H1 (cell line): ENCODE data around the gene LCP1. TPM values are rescaled to one million over a fixed set of nuclear protein-coding genes. Genes with fewer than 3 reads are reported as not detected.

Source experiments
- CTCF ChIA-PET: fragments of 300-600 bp; sonication (Branson Sonifier 250); formaldehyde crosslinking; loops from one replicate; lab custom pipeline; 2021; ENCODE audit not compliant: partially characterized antibody; lab: Charles Lee
- POLR2A ChIA-PET: fragments of 300-600 bp; sonication (Branson Sonifier 250); formaldehyde crosslinking; loops from one replicate; lab custom pipeline; 2021; ENCODE audit warnings: inconsistent platforms; ENCODE audit not compliant: partially characterized antibody; lab: Charles Lee
- DNase-seq, 2 experiments: peaks; one replicate each; pipeline versions ENCODE4 v3.0.0 to v3.0.0-alpha.2; 2010 to 2022; ENCODE audit warnings: low spot score in 2 of 2, low read depth in 1 of 2, mixed read lengths in 1 of 2
- FAIRE-seq: peaks from 2 replicates; lab custom pipeline; 2011; peaks lifted over from hg19 to GRCh38; lab: Jason Lieb, UNC
- H2AFZ ChIP-seq: 2 replicates; pipeline ENCODE4 v1.8.1; 2012; ENCODE audit warnings: low read length, inconsistent platforms
- H2AK5ac ChIP-seq: 2 replicates; pipeline ENCODE4 v1.6.1; 2013; ENCODE audit warnings: low read depth, low read length
- H2BK120ac ChIP-seq: replicated peaks from 2 replicates; pipeline ENCODE3; 2013; ENCODE audit warnings: low read depth, low read length, inconsistent platforms
- H2BK12ac ChIP-seq: 2 replicates; pipeline ENCODE4 v1.6.1; 2013; ENCODE audit warnings: low read depth, low read length
- H2BK15ac ChIP-seq: 2 replicates; pipeline ENCODE4 v1.6.1; 2013; ENCODE audit warnings: low read length
- H2BK20ac ChIP-seq: 2 replicates; pipeline ENCODE4 v1.6.1; 2013; ENCODE audit warnings: low read length
- H2BK5ac ChIP-seq: 2 replicates; pipeline ENCODE4 v1.6.1; 2013; ENCODE audit warnings: low read depth, low read length
- H3K14ac ChIP-seq: 2 replicates; pipeline ENCODE4 v1.6.1; 2013; ENCODE audit warnings: inconsistent platforms; ENCODE audit not compliant: insufficient read length
- H3K18ac ChIP-seq: 2 replicates; pipeline ENCODE4 v1.6.1; 2013; ENCODE audit warnings: low read length; ENCODE audit errors: extremely low read depth
- H3K23ac ChIP-seq: 2 replicates; pipeline ENCODE4 v1.6.1; 2013; ENCODE audit warnings: inconsistent platforms; ENCODE audit not compliant: insufficient read length
- H3K23me2 ChIP-seq: 2 replicates; pipeline ENCODE4 v1.6.1; 2013; ENCODE audit warnings: low read depth, low read length
- H3K27ac ChIP-seq: 2 replicates; pipeline ENCODE4 v1.6.1; 2011; ENCODE audit warnings: low read depth, low read length, inconsistent platforms
- H3K27me3 ChIP-seq, 4 experiments: replicated peaks in 1 of 4; 1 replicate in 1 of 4; 2 replicates in 3 of 4; pipeline versions ENCODE4 v1.6.1 to v1.8.1; 2011 to 2013; ENCODE audit warnings: low read length in 3 of 4, mild to moderate bottlenecking in 3 of 4, inconsistent platforms in 2 of 4, mixed read lengths in 2 of 4, moderate library complexity in 1 of 4; ENCODE audit not compliant: control insufficient read depth in 3 of 4, insufficient read depth in 3 of 4; ENCODE audit errors: extremely low read depth in 1 of 4
- H3K36me3 ChIP-seq, 4 experiments: 2 replicates each; pipeline versions ENCODE4 v1.6.1 to v1.8.1; 2011 to 2013; ENCODE audit warnings: mild to moderate bottlenecking in 4 of 4, low read length in 3 of 4, moderate library complexity in 2 of 4, control low read depth in 1 of 4, inconsistent platforms in 1 of 4; ENCODE audit not compliant: insufficient read depth in 4 of 4, control insufficient read depth in 2 of 4
- H3K4ac ChIP-seq: replicated peaks from 2 replicates; pipeline ENCODE3; 2013; ENCODE audit warnings: low read length, low read depth, mixed read lengths, inconsistent platforms; ENCODE audit not compliant: insufficient read length
- H3K4me1 ChIP-seq, 4 experiments: replicated peaks in 1 of 4; 1 replicate in 1 of 4; 2 replicates in 3 of 4; pipeline versions ENCODE4 v1.6.1 to v1.8.1; 2011 to 2013; ENCODE audit warnings: low read length in 3 of 4, inconsistent platforms in 2 of 4, mixed read lengths in 1 of 4; ENCODE audit not compliant: insufficient read depth in 4 of 4, control insufficient read depth in 3 of 4
- H3K4me2 ChIP-seq, 2 experiments: 2 replicates each; pipeline versions ENCODE4 v1.6.1 to v1.8.1; 2011 to 2013; ENCODE audit warnings: low read depth in 2 of 2, low read length in 2 of 2, control low read depth in 1 of 2, inconsistent platforms in 1 of 2, mild to moderate bottlenecking in 1 of 2; ENCODE audit not compliant: insufficient read depth in 1 of 2
- H3K4me3 ChIP-seq, 4 experiments: fragments of 200-600, 300-600 bp in 1 of 4; sonication (generic), shearing (Covaris generic), sonication (Bioruptor Twin) in 1 of 4; 2 replicates each; pipeline versions ENCODE4 v1.5.1 to v1.8.1; 2011 to 2016; ENCODE audit warnings: low read length in 4 of 4, low read depth in 3 of 4, control low read depth in 2 of 4, inconsistent platforms in 2 of 4, mild to moderate bottlenecking in 2 of 4, mixed read lengths in 1 of 4, moderate library complexity in 1 of 4; ENCODE audit not compliant: insufficient read depth in 2 of 4; ENCODE audit errors: extremely low read depth in 1 of 4
- H3K56ac ChIP-seq: replicated peaks from 2 replicates; pipeline ENCODE3; 2013; ENCODE audit warnings: low read depth, mild to moderate bottlenecking, mixed read lengths, low read length, inconsistent platforms; ENCODE audit not compliant: insufficient read length
- H3K79me1 ChIP-seq: 2 replicates; pipeline ENCODE4 v1.6.1; 2013; ENCODE audit warnings: low read depth, low read length, control low read depth
- H3K79me2 ChIP-seq, 2 experiments: 2 replicates each; pipeline versions ENCODE4 v1.6.1 to v1.8.1; 2012 to 2013; ENCODE audit warnings: low read length in 2 of 2, mild to moderate bottlenecking in 2 of 2, inconsistent platforms in 1 of 2; ENCODE audit not compliant: insufficient read depth in 2 of 2, control insufficient read depth in 1 of 2
- H3K9ac ChIP-seq, 4 experiments: replicated peaks in 1 of 4; 1 replicate in 1 of 4; 2 replicates in 3 of 4; pipeline versions ENCODE4 v1.6.1 to v1.8.1; 2011 to 2013; ENCODE audit warnings: low read depth in 3 of 4, low read length in 3 of 4, control low read depth in 2 of 4, mild to moderate bottlenecking in 2 of 4, moderate library complexity in 2 of 4, inconsistent platforms in 1 of 4; ENCODE audit errors: extremely low read depth in 1 of 4
- H3K9me3 ChIP-seq, 2 experiments: 2 replicates each; pipeline versions ENCODE4 v1.6.1 to v1.8.1; 2012 to 2013; ENCODE audit warnings: mild to moderate bottlenecking in 2 of 2, moderate library complexity in 2 of 2, control low read depth in 1 of 2, inconsistent platforms in 1 of 2, low read depth in 1 of 2, low read length in 1 of 2, mixed read lengths in 1 of 2; ENCODE audit not compliant: insufficient read depth in 2 of 2
- H4K20me1 ChIP-seq, 2 experiments: replicated peaks in 1 of 2; 2 replicates each; pipeline versions ENCODE3 to v1.8.1; 2011 to 2013; ENCODE audit warnings: inconsistent platforms in 2 of 2, low read length in 2 of 2, mild to moderate bottlenecking in 1 of 2; ENCODE audit not compliant: insufficient read depth in 2 of 2, control insufficient read depth in 1 of 2
- H4K5ac ChIP-seq: 2 replicates; pipeline ENCODE4 v1.6.1; 2013; ENCODE audit warnings: low read length, low read depth, mixed read lengths, inconsistent platforms; ENCODE audit not compliant: insufficient read length
- H4K8ac ChIP-seq: 2 replicates; pipeline ENCODE4 v1.8.0; 2013; ENCODE audit warnings: mild to moderate bottlenecking, moderate library complexity, low read length, inconsistent platforms; ENCODE audit not compliant: insufficient read depth; ENCODE audit errors: extremely low read depth
- H4K91ac ChIP-seq: replicated peaks from 2 replicates; pipeline ENCODE3; 2013; ENCODE audit warnings: low read length, mixed read lengths, inconsistent platforms; ENCODE audit not compliant: insufficient read length
- CEBPB ChIP-seq: IDR thresholded peaks from 2 replicates; pipeline ENCODE4 v1.6.1; 2012; ENCODE audit warnings: low read depth, low read length
- JUN ChIP-seq: IDR thresholded peaks from 2 replicates; pipeline ENCODE4 v1.6.1; 2011; ENCODE audit warnings: low read depth, mild to moderate bottlenecking, improper control_type of control experiment, low read length
- POLR2A ChIP-seq, 2 experiments: IDR thresholded peaks; 1 replicate in 1 of 2; 2 replicates in 1 of 2; pipeline ENCODE4 v1.6.1; 2011; ENCODE audit warnings: low read depth in 2 of 2, low read length in 2 of 2, mild to moderate bottlenecking in 2 of 2; ENCODE audit errors: control extremely low read depth in 1 of 2
- POU5F1 ChIP-seq: IDR thresholded peaks from 2 replicates; pipeline ENCODE4 v1.6.1; 2011; ENCODE audit warnings: low read depth, mild to moderate bottlenecking, low read length, moderate library complexity
- RBBP5 ChIP-seq: IDR thresholded peaks from 2 replicates; pipeline ENCODE4 v1.7.1; 2012; ENCODE audit warnings: low read depth, mild to moderate bottlenecking, inconsistent platforms, low read length, moderate library complexity, borderline replicate concordance
- SP4 ChIP-seq: IDR thresholded peaks from 2 replicates; pipeline ENCODE4 v1.6.1; 2012; ENCODE audit warnings: low read length, inconsistent platforms
- TAF1 ChIP-seq: IDR thresholded peaks from 2 replicates; pipeline ENCODE4 v1.6.1; 2011; ENCODE audit warnings: mild to moderate bottlenecking, low read depth, low read length
- TAF7 ChIP-seq: optimal IDR thresholded peaks from 2 replicates; pipeline ENCODE3; 2011; ENCODE audit warnings: low read depth, mild to moderate bottlenecking, inconsistent platforms, low read length, moderate library complexity, borderline replicate concordance
- TCF12 ChIP-seq: IDR thresholded peaks from 2 replicates; pipeline ENCODE4 v1.6.1; 2011; ENCODE audit warnings: low read depth, mild to moderate bottlenecking, low read length
- WGBS, 2 experiments: shearing (Covaris generic) in 1 of 2; methylation state at CpG; one replicate each; pipeline versions ENCODE4 v1.1.6 to v1.1.7; 2013 to 2015; ENCODE audit warnings: low lambda C conversion rate in 2 of 2, mixed read lengths in 2 of 2, inconsistent platforms in 1 of 2, low coverage in 1 of 2, missing lambda C conversion rate in 1 of 2; ENCODE audit not compliant: insufficient replicate concordance in 2 of 2, insufficient coverage in 1 of 2, insufficient read length in 1 of 2; ENCODE audit errors: extremely low coverage in 1 of 2, missing lambda C conversion rate in 1 of 2; 5-methylcytosine and 5-hydroxymethylcytosine counted together
- polyA plus RNA-seq, 7 experiments: library from polyadenylated mRNA; depleted of rRNA in 3 of 7; stranded (reverse) in 5 of 7; unstranded in 2 of 7; fragments of >200 nt in 5 of 7; fragments of 200-250 nt in 2 of 7; gene quantifications; 1 replicate in 5 of 7; 2 replicates in 1 of 7; 4 replicates in 1 of 7; pipeline versions ENCODE4 v1.2.1 to v1.2.3, GENCODE V29; 2011 to 2013; ENCODE audit warnings: missing spikeins in 2 of 7, mixed read lengths in 2 of 7
- total RNA-seq: library from RNA; stranded (reverse); fragmentation: NEBNext Ultra II Directional; extraction: Animal tissue kit (Norgen Biotek cat#: 25700); gene quantifications from 2 replicates; pipeline ENCODE4 v1.2.1, GENCODE V29; 2021

LCP1 gene
- total and polyA plus RNA-seq, 2 of the 8 experiments (the other 6 are each of a cell fraction or from before 2014, with no cell fraction given), result 0.65 to 4.3 TPM

- Histone ChIP-seq H3K18ac (no peak overlapping the region), H4K20me1 (no peaks in the 10 kb centered on the region)
- CTCF ChIA-PET, result interaction anchor here (2.2 kb wide), 1 partner anchor 12 kb away, joined by 9 read pairs; no protein-coding TSS in a partner anchor
Measured at GRCh38 chr13:46181377-46181839, 569 bp downstream of the LCP1 start.

More at GRCh38 chr13:46181377-46181839, 569 bp downstream of the LCP1 start:
- no peak overlapping the region for H4K8ac ChIP-seq
- H3K9me3 ChIP-seq, result no peaks in the 10 kb centered on the region
- no peak overlapping the region for H2AK5ac ChIP-seq
- no peaks in the 10 kb centered on the region for H3K36me3 ChIP-seq
- no peak overlapping the region for H3K56ac ChIP-seq
- H3K79me2 ChIP-seq, result no peaks in the 10 kb centered on the region
- no peak overlapping the region for H3K14ac ChIP-seq
- no peak overlapping the region for H3K4ac ChIP-seq
- no peak overlapping the region for H3K23ac ChIP-seq
- no peak for TF ChIP-seq POU5F1
- TF ChIP-seq JUN, result no peak
- no peak for TF ChIP-seq TCF12
- TF ChIP-seq POLR2A (IDR thresholded peaks at IDR 0.05; ENCODE audit: control extremely low read depth in 1 of 2, low read depth in 2 of 2, low read length in 2 of 2), result no peak
- no peak for TF ChIP-seq TAF1
- no peak for TF ChIP-seq CEBPB
- TF ChIP-seq RBBP5, result no peak
- TF ChIP-seq SP4, result no peak
- no peak for TF ChIP-seq TAF7
- H3K4me3 ChIP-seq, result no peak overlapping the region
- POLR2A ChIA-PET, result interaction anchor here (0.6 kb wide), 1 partner anchor 144 kb away, joined by 3 read pairs; no protein-coding TSS in a partner anchor
- peaks cover 0 to 3% (median 0%) of the 10 kb centered on the region in 4 experiments; a peak in 1 of 7 replicates for H3K4me1 ChIP-seq
- WGBS, 2 experiments, result 92% methylated on average over 5 of the region's 5 CpGs; no CpG with 5 or more reads in 1 of the 2 experiments
- no peaks in the 10 kb centered on the region for H3K79me1 ChIP-seq
- no peak overlapping the region for H3K4me2 ChIP-seq
- H2BK120ac ChIP-seq, result no peak overlapping the region
- DNase-seq (no peak), FAIRE-seq (no peak)
- no peak overlapping the region for H2BK5ac ChIP-seq
- H4K5ac ChIP-seq, result no peak overlapping the region
- H2BK12ac ChIP-seq, result no peak overlapping the region
- H3K27ac ChIP-seq, result no peak overlapping the region
- no peak overlapping the region for H4K91ac ChIP-seq
- H2BK15ac ChIP-seq, result no peak overlapping the region
- H3K23me2 ChIP-seq, result no peaks in the 10 kb centered on the region
- no peak overlapping the region for H3K9ac ChIP-seq
- no peak overlapping the region for H2BK20ac ChIP-seq
- no peak overlapping the region for H2AFZ ChIP-seq
- no peaks in the 10 kb centered on the region for H3K27me3 ChIP-seq
